GM19324 (cell line): ENCODE results near the gene TTC1.
"Not testable (repeated sequence)": the region's sequence is repeated elsewhere in the genome, so short reads cannot be mapped to it uniquely, and the experiment has no call there.

Experiments used
- ATAC-seq: cut with Tn5 transposase; IDR thresholded peaks from one replicate; pipeline ENCODE4 v1.9.1; 2021; ENCODE audit warnings: mild to moderate bottlenecking, moderate library complexity; ENCODE audit not compliant: unreplicated experiment, low FRiP score

TTC1 gene, protein sequence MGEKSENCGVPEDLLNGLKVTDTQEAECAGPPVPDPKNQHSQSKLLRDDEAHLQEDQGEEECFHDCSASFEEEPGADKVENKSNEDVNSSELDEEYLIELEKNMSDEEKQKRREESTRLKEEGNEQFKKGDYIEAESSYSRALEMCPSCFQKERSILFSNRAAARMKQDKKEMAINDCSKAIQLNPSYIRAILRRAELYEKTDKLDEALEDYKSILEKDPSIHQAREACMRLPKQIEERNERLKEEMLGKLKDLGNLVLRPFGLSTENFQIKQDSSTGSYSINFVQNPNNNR

GRCh38 chr5:160008877-160009590 lies at the start of gene TTC1:
Gene TTC1, plus strand, starts transcription at chr5:160009139. Its CDS starts 1,390 bp downstream, at chr5:160010529.
- ATAC-seq = peak; percentile 99

DNA sequence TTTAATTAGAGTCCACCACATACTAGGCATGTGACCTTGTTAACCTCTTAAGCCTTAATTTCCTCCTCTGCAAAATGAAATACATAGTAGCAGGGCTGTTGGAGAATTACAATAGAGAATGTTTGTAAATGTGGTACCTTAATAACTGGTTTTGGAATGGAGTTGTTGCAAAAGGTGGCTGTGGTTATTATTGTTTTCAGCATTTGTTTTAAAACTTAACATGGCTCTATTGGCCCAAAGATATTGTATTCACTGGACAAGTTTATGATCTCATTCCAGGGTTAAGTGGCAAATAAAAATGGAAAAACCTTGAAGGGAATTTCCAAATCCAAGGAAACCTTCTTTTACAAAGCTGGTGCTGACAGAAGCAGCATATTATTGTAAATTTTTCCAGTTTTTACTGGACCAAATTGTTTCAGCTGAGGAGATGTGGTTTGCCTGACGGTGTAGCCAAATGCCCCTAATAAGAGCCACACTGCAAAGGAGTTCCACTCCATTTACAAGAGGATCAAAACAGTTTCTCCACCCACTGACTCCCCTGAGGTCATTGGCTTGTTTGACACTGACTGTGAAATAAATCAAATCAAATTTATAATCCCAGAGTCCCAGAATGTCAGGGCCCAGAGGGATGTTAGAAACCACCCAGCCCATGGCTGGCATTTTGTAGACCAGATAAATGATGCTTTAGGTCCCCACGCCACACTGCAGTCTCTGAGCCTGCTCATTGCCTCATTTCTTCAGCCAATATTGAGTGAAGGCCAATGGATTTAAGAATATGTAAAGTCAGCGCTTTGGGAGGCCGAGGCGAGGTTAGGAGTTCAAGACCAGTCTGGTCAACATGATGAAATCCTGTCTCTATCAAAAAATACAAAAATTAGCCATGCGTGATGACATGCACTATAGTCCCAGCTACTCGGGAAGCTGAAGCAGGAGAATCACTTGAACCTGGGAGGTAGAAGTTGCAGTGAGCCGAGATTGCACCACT lies 47.5 kb upstream of the TTC1 start:
- no peak for ATAC-seq

GRCh38 chr5:159962214-159962613 lies 46.7 kb upstream of the TTC1 start:
- no peak for ATAC-seq

DNA sequence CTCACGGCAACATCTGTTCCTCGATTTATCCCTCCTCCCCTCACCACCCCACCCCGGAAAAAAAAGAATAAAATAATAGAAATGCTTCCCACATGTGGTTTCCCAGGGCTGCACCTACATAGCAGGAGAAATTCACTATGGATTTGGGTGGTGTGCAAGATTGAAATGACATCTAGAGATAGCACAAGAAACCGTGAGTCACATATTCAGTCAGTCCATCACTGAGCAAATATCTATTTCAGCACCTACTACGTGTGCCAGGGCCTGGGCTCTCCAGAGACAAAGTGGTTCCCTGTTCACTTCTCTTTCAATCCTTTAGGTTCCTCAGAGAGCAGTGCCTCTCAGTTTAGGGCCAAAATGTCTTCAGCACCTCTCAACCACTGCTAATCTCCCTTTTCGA lies 45.0 kb upstream of the TTC1 start:
- no peak for ATAC-seq

DNA sequence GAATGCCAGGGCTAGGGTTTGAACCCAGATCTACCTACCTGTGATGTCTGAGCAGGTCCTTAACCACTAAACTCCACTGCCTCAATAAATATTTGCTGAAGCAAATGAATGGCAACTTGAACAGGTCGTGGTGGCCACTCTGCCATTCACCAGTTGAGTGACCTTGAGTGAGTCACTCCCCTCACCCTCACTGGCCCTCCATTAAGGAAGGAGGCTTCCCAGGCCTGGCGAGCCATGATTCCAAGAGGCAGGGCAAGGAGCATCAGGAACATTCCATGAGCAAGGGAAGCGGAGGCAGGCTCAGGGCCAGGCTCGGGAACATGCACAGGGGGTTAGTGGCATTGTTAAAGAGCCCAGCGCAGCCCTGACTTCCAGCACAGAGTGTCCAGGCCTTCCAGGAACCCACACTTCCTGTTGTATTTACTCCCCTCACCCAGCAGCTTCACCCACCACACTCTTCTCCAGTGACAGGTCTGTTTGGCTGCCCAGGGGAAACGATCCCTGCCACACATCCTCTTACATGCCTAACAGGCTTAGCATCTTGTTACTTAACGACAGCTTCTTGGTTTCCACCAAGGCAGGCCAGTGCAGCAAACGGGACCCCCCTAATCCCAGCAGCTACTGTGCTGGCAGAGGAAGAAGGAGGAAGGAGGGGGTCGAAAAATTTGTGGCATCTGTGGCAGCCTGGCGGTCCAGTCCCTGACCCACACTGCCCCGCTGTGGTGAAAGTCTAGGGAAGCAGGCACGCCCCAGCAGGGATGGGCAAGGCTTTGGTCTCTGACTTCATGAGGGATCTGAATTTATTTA lies 43.7 kb upstream of the TTC1 start:
- ATAC-seq = no peak

DNA sequence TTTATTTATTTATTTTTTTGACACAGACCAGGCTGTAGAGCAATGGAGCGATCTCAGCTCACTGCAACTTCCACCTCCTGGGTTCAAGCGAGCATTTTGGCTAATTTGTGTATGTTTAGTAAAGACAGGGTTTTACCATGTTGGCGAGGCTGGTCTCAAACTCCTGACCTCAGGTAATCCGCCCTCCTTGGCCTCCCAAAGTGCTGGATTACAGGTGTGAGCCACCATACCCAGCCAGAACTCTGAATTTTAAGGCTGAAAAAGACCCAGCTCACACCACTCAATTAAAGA lies 43.2 kb upstream of the TTC1 start:
- ATAC-seq = not testable (repeated sequence)

DNA sequence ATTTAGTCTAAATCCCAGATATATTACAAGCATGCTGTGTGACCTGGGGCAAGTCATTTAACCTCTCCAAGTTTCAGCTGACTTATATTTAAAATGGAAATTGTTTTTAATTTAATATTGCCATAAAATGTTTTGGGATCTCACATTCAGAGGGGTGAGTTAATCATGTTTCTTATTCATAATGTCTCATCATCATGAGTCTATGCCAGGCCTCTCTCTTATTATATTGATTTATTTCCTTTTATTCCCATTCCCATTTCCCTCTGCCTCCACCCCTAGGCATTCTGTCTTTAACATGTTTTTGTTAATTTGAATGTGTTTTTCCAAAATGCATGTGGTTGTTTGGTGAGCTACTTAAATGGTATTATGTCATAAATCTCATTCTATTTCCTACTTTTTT lies 39.0 kb upstream of the TTC1 start:
- no peak for ATAC-seq

- no peak for ATAC-seq
These were observed 37.9 kb upstream of the TTC1 start for GRCh38 chr5:159971038-159971437.

GRCh38 chr5:159971514-159971913 lies 37.4 kb upstream of the TTC1 start:
- ATAC-seq = no peak

DNA sequence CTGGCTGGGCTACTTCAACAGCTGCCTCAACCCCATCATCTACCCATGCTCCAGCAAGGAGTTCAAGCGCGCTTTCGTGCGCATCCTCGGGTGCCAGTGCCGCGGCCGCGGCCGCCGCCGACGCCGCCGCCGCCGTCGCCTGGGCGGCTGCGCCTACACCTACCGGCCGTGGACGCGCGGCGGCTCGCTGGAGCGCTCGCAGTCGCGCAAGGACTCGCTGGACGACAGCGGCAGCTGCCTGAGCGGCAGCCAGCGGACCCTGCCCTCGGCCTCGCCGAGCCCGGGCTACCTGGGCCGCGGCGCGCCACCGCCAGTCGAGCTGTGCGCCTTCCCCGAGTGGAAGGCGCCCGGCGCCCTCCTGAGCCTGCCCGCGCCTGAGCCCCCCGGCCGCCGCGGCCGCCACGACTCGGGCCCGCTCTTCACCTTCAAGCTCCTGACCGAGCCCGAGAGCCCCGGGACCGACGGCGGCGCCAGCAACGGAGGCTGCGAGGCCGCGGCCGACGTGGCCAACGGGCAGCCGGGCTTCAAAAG lies 36.9 kb upstream of the TTC1 start:
- ATAC-seq = no peak

DNA sequence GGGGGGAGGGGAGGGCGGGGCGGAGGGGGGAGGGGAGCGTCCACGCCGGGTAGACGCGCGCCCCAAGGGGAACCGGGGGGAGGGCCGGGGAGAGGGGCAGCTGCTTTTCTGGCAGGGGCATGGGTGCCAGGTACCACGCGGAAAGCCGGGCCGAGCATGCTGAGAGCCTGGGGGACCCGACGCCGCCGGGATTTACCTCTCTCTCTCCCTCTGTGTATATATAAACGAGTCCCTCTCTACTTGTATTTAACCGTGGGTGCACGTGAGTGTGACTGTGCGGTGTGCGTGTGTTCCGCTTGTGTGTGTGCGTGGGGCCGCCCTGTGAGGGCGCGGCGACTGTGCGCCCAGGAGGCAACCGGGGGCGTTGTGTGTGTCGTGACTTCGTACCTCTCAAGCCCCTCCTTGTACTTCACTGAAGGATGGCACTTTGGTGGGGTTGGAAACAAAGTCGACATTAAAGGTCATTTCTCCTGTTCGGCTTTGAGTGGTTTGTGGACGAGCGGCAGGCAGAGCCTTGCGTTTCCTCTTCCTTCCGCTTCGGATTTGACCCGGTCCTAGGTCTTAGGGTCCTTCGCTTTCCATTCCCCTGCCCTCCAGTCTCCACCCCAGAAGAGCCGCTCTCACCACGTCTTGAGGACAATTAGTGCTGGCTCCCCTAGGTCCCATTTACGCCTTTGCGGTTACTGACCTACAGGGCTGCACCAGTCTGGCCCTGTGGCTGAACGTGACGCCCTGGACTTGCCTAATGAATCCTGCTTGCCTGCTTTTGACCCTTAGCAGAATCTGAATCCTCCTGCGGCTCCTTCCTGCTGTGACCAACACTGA lies 36.2 kb upstream of the TTC1 start:
- no peak for ATAC-seq

GRCh38 chr5:159975462-159976019 lies 33.4 kb upstream of the TTC1 start:
- ATAC-seq = no peak

DNA sequence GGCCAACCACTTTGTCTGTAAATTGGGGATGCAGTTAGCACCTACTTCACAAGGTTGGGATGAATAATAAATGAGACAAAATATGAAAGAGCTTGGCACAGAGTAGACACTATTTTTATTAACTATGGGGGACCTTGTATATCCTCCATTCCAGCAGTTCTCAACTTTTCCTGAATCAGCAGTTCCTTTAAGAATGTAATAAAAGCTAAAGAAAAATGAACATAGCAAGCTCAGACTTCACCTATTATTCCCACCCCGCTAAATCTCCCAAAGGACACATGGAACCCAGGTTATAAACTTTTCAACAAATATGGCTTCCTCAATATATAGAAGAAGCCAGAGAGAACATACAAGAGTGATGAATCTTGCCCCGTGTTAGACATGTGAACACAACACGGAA lies 32.0 kb upstream of the TTC1 start:
- no peak for ATAC-seq

DNA sequence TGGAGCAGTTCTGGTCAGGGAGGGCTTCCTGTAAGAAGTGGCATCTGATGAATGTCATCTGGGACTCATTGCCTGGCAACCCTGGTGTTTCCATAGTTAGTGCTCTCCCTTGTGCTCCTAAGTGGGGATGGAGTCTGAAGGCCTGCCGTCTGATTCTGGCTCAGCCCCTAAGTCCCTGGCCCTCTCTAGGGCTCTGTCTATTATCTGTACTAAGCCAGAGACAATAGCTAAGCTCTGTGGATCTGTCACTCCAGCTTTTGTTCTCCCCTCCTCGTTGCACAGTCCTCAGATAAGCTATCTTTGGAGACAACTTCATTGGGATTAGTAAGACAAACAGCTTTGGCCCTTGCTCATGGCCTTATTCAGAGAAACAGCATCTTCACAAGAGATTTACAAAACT lies 30.6 kb upstream of the TTC1 start:
- no peak for ATAC-seq

GRCh38 chr5:159982421-159983173 lies 26.3 kb upstream of the TTC1 start:
- no peak for ATAC-seq

- ATAC-seq = peak; percentile 90
These were observed 21.8 kb upstream of the TTC1 start for GRCh38 chr5:159987031-159987674.

- ATAC-seq = no peak
These were observed 18.4 kb upstream of the TTC1 start for GRCh38 chr5:159990506-159990905.

DNA sequence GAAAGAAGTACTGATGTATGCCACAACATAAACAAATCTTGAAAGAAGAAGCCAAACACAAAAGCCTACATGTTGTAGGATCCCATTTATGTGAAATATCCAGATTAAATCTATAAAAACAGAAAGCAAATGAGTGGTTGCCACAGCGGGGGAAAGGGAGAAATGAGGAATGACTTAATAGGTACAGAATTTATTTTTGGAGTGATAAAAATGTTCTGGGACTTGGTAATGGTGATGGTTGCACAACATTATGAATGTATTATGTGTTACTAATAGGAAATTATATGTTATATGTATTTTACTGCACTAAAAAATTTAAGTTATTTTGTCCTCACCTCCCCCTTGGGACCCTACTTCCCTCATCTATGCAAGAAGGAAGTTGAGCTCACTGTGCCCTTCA lies 16.4 kb upstream of the TTC1 start:
- ATAC-seq = no peak
